Measurements from ENCODE around the gene TUBA1C.
A peak's percentile ranks its signal among the peaks of the same experiment; 100 is the strongest.

The TUBA1C gene

DNA sequence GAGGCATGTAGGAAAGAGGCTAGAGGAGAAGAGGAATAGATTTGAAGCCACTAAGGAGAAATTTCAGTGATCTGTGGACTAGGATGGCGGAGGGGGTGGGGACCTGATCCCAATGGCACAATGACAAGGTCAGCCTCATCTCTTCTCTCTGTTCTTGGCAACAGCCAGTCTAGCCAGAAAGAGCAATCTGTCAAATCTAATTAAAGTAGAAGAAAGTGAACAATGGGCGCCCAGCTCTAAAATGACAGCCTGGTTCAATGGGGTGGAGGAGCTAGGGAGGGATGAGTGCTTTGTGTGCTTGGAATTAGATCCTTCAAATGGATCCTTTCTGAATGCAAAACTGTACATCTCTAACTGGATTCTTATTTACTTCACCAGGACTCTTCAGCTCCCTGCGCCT, 37.2 kb upstream of the TUBA1C start:
- H3K4me3 ChIP-seq (ENCODE audit: control insufficient read depth in 1 of 7, extremely low read depth in 1 of 7, insufficient read depth in 4 of 7, low read depth in 2 of 7, low read length in 6 of 7) = no peak overlapping the region
- WGBS (ENCODE audit: insufficient coverage) = 100% methylated on average over 1 of the region's 3 CpGs
- H3K36me3 ChIP-seq (ENCODE audit: control insufficient read depth in 4 of 4, insufficient read depth in 4 of 4, low read length in 3 of 4) = no peaks in the 10 kb centered on the region
- H3K27ac ChIP-seq (ENCODE audit: insufficient read depth in 1 of 2, low read depth in 1 of 2, low read length in 2 of 2, poor library complexity in 1 of 2, severe bottlenecking in 2 of 2) = no peak overlapping the region
- no peak for DNase-seq
- CTCF ChIA-PET = no interaction called here
- POLR2A ChIA-PET = no interaction called here
- peaks cover 1 to 49% (median 3%) of the 10 kb centered on the region in 4 experiments for H3K4me1 ChIP-seq (ENCODE audit: control extremely low read depth in 1 of 4, control insufficient read depth in 4 of 4, insufficient read depth in 4 of 4, low read length in 3 of 4)
- H3K27me3 ChIP-seq (replicated peaks in 2 of 5; ENCODE audit: control insufficient read depth in 4 of 5, insufficient read depth in 5 of 5, low read length in 4 of 5) = no peaks in the 10 kb centered on the region
- H3K9me3 ChIP-seq (ENCODE audit: control extremely low read depth in 1 of 5, control insufficient read depth in 4 of 5, insufficient read depth in 2 of 5, low read depth in 1 of 5, low read length in 4 of 5) = no peaks in the 10 kb centered on the region

GRCh38 chr12:49228653-49229052, 36.2 kb upstream of the TUBA1C start:
- no peaks in the 10 kb centered on the region for H3K36me3 ChIP-seq (ENCODE audit: control insufficient read depth in 4 of 4, insufficient read depth in 4 of 4, low read length in 3 of 4)
- no peak for DNase-seq
- H3K27me3 ChIP-seq (replicated peaks in 2 of 5; ENCODE audit: control insufficient read depth in 4 of 5, insufficient read depth in 5 of 5, low read length in 4 of 5) = no peaks in the 10 kb centered on the region
- WGBS (ENCODE audit: insufficient coverage) = 90% methylated on average over 2 of the region's 3 CpGs
- H3K27ac ChIP-seq (ENCODE audit: insufficient read depth in 1 of 2, low read depth in 1 of 2, low read length in 2 of 2, poor library complexity in 1 of 2, severe bottlenecking in 2 of 2) = no peak overlapping the region
- POLR2A ChIA-PET = no interaction called here
- no peaks in the 10 kb centered on the region for H3K9me3 ChIP-seq (ENCODE audit: control extremely low read depth in 1 of 5, control insufficient read depth in 4 of 5, insufficient read depth in 2 of 5, low read depth in 1 of 5, low read length in 4 of 5)
- CTCF ChIA-PET = no interaction called here
- peaks cover 9 to 49% (median 11%) of the 10 kb centered on the region in 4 experiments for H3K4me1 ChIP-seq (ENCODE audit: control extremely low read depth in 1 of 4, control insufficient read depth in 4 of 4, insufficient read depth in 4 of 4, low read length in 3 of 4)
- H3K4me3 ChIP-seq (ENCODE audit: control insufficient read depth in 1 of 7, extremely low read depth in 1 of 7, insufficient read depth in 4 of 7, low read depth in 2 of 7, low read length in 6 of 7) = no peak overlapping the region

- 96% methylated on average over 5 of the region's 6 CpGs for WGBS (ENCODE audit: insufficient coverage)
- CTCF ChIA-PET = interaction anchor here (0.9 to 3.9 kb wide), 5 partner anchors 9 to 257 kb away, joined by 3 to 11 read pairs (median 3); no protein-coding TSS in a partner anchor
- DNase-seq = no peak
- Histone ChIP-seq H3K9me3 (ENCODE audit: control extremely low read depth in 1 of 5, control insufficient read depth in 4 of 5, insufficient read depth in 2 of 5, low read depth in 1 of 5, low read length in 4 of 5) (no peaks in the 10 kb centered on the region), H3K27ac (ENCODE audit: insufficient read depth in 1 of 2, low read depth in 1 of 2, low read length in 2 of 2, poor library complexity in 1 of 2, severe bottlenecking in 2 of 2) (no peak overlapping the region), H3K36me3 (ENCODE audit: control insufficient read depth in 4 of 4, insufficient read depth in 4 of 4, low read length in 3 of 4) (no peaks in the 10 kb centered on the region), H3K27me3 (replicated peaks in 2 of 5; ENCODE audit: control insufficient read depth in 4 of 5, insufficient read depth in 5 of 5, low read length in 4 of 5) (no peaks in the 10 kb centered on the region), H3K4me3 (ENCODE audit: control insufficient read depth in 1 of 7, extremely low read depth in 1 of 7, insufficient read depth in 4 of 7, low read depth in 2 of 7, low read length in 6 of 7) (no peak overlapping the region), H3K4me1 (ENCODE audit: control extremely low read depth in 1 of 4, control insufficient read depth in 4 of 4, insufficient read depth in 4 of 4, low read length in 3 of 4) (peaks cover 15 to 58% (median 21%) of the 10 kb centered on the region in 4 experiments)
- POLR2A ChIA-PET = interaction anchor here (1.2 to 1.3 kb wide), 2 partner anchors 42 to 99 kb away, joined by 3 to 7 read pairs; partner anchors contain the start of genes TUBA1A and TUBA1B
These were observed 34.6 kb upstream of the TUBA1C start for GRCh38 chr12:49230176-49230804.

DNA sequence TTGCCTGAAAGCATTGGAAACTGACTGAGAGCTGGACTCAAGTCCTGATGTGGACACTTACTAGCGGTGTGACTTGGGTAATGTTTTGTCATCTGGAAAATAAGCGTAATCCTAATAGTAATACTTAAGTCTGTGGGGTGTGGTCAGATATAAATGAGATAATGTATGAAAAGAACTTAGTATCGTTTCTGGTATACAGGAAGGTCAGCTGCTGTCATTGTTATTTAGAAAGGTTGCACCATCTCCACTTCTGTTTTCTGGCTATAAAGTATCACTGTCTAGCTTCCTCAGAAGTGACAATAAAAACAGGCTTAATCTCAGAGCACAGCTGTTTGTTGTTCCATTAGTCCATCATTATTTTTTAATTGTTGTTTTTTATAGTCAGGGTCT, 34.1 kb upstream of the TUBA1C start:
- DNase-seq = peak in 2 of 3 donors; percentile 37 to 40

GRCh38 chr12:49231878-49232655, 32.8 kb upstream of the TUBA1C start:
- no peaks in the 10 kb centered on the region for H3K9me3 ChIP-seq (ENCODE audit: control extremely low read depth in 1 of 5, control insufficient read depth in 4 of 5, insufficient read depth in 2 of 5, low read depth in 1 of 5, low read length in 4 of 5)
- no peak overlapping the region for H3K4me3 ChIP-seq (ENCODE audit: control insufficient read depth in 1 of 7, extremely low read depth in 1 of 7, insufficient read depth in 4 of 7, low read depth in 2 of 7, low read length in 6 of 7)
- peaks cover 15 to 63% (median 21%) of the 10 kb centered on the region in 4 experiments for H3K4me1 ChIP-seq (ENCODE audit: control extremely low read depth in 1 of 4, control insufficient read depth in 4 of 4, insufficient read depth in 4 of 4, low read length in 3 of 4)
- WGBS (ENCODE audit: insufficient coverage) = 88% methylated on average over 6 of the region's 9 CpGs
- no peak for DNase-seq
- POLR2A ChIA-PET = interaction anchor here (1.2 kb wide), 1 partner anchor 143 kb away, joined by 3 read pairs; no protein-coding TSS in a partner anchor
- peak overlapping the region in 1 of 2 experiments; percentile 92 for H3K27ac ChIP-seq (ENCODE audit: insufficient read depth in 1 of 2, low read depth in 1 of 2, low read length in 2 of 2, poor library complexity in 1 of 2, severe bottlenecking in 2 of 2)
- no peaks in the 10 kb centered on the region for H3K36me3 ChIP-seq (ENCODE audit: control insufficient read depth in 4 of 4, insufficient read depth in 4 of 4, low read length in 3 of 4)
- CTCF ChIA-PET = interaction anchor here (1.5 to 5.6 kb wide), 6 partner anchors 9 to 144 kb away, joined by 3 to 36 read pairs (median 8); partner anchors contain the start of genes TUBA1A and TUBA1B
- no peaks in the 10 kb centered on the region for H3K27me3 ChIP-seq (replicated peaks in 2 of 5; ENCODE audit: control insufficient read depth in 4 of 5, insufficient read depth in 5 of 5, low read length in 4 of 5)

More for the DNA sequence above, 34.1 kb upstream of the TUBA1C start:
- CTCF ChIA-PET = interaction anchor here (0.9 to 3.9 kb wide), 6 partner anchors 9 to 257 kb away, joined by 3 to 11 read pairs (median 3); partner anchors contain the start of gene TUBA1A
- no peaks in the 10 kb centered on the region for H3K9me3 ChIP-seq (ENCODE audit: control extremely low read depth in 1 of 5, control insufficient read depth in 4 of 5, insufficient read depth in 2 of 5, low read depth in 1 of 5, low read length in 4 of 5)
- H3K4me3 ChIP-seq (ENCODE audit: control insufficient read depth in 1 of 7, extremely low read depth in 1 of 7, insufficient read depth in 4 of 7, low read depth in 2 of 7, low read length in 6 of 7) = no peak overlapping the region
- H3K27me3 ChIP-seq (replicated peaks in 2 of 5; ENCODE audit: control insufficient read depth in 4 of 5, insufficient read depth in 5 of 5, low read length in 4 of 5) = no peaks in the 10 kb centered on the region
- peaks cover 15 to 57% (median 21%) of the 10 kb centered on the region in 4 experiments for H3K4me1 ChIP-seq (ENCODE audit: control extremely low read depth in 1 of 4, control insufficient read depth in 4 of 4, insufficient read depth in 4 of 4, low read length in 3 of 4)
- H3K27ac ChIP-seq (ENCODE audit: insufficient read depth in 1 of 2, low read depth in 1 of 2, low read length in 2 of 2, poor library complexity in 1 of 2, severe bottlenecking in 2 of 2) = no peak overlapping the region
- POLR2A ChIA-PET = interaction anchor here (1.2 to 1.3 kb wide), 2 partner anchors 42 to 100 kb away, joined by 3 to 7 read pairs; partner anchors contain the start of genes TUBA1A and TUBA1B
- WGBS (ENCODE audit: insufficient coverage) = 88% methylated on average over 2 of the region's 3 CpGs
- H3K36me3 ChIP-seq (ENCODE audit: control insufficient read depth in 4 of 4, insufficient read depth in 4 of 4, low read length in 3 of 4) = no peaks in the 10 kb centered on the region

GRCh38 chr12:49232940-49233841, 31.7 kb upstream of the TUBA1C start:
- H3K27me3 ChIP-seq (replicated peaks in 2 of 5; ENCODE audit: control insufficient read depth in 4 of 5, insufficient read depth in 5 of 5, low read length in 4 of 5) = no peaks in the 10 kb centered on the region
- H3K4me3 ChIP-seq (ENCODE audit: control insufficient read depth in 1 of 7, extremely low read depth in 1 of 7, insufficient read depth in 4 of 7, low read depth in 2 of 7, low read length in 6 of 7) = peak overlapping the region in 6 of 7 experiments; percentile 16 to 85 (median 67)
- POLR2A ChIA-PET = interaction anchor here (0.9 to 2.4 kb wide), 4 partner anchors 32 to 144 kb away, joined by 3 to 14 read pairs (median 6); partner anchors contain the start of genes TUBA1A and TUBA1B
- peak overlapping the region; percentile 86 to 92 for H3K27ac ChIP-seq (ENCODE audit: insufficient read depth in 1 of 2, low read depth in 1 of 2, low read length in 2 of 2, poor library complexity in 1 of 2, severe bottlenecking in 2 of 2)
- H3K4me1 ChIP-seq (ENCODE audit: control extremely low read depth in 1 of 4, control insufficient read depth in 4 of 4, insufficient read depth in 4 of 4, low read length in 3 of 4) = peaks cover 15 to 63% (median 21%) of the 10 kb centered on the region in 4 experiments
- DNase-seq = peak; percentile 19 to 64 (median 41)
- no peaks in the 10 kb centered on the region for H3K36me3 ChIP-seq (ENCODE audit: control insufficient read depth in 4 of 4, insufficient read depth in 4 of 4, low read length in 3 of 4)
- 46% methylated on average over 22 of the region's 25 CpGs for WGBS (ENCODE audit: insufficient coverage)
- H3K9me3 ChIP-seq (ENCODE audit: control extremely low read depth in 1 of 5, control insufficient read depth in 4 of 5, insufficient read depth in 2 of 5, low read depth in 1 of 5, low read length in 4 of 5) = no peaks in the 10 kb centered on the region
- CTCF ChIA-PET = interaction anchor here (0.7 to 5.6 kb wide), 11 partner anchors 10 to 145 kb away, joined by 3 to 36 read pairs (median 4); partner anchors contain the start of genes TUBA1A and TUBA1B

Measured in common myeloid progenitor, CD34-positive (primary cell).